Neural cell (in vitro differentiated cells): ENCODE results near the gene OR51M1.

Source experiments
- CTCF ChIP-seq: fragments of 450-650 bp; IDR thresholded peaks from 2 replicates; pipeline ENCODE4 v1.5.1; 2014; ENCODE audit warnings: antibody characterized with exemption, mild to moderate bottlenecking, moderate library complexity; ENCODE audit not compliant: poor library complexity, severe bottlenecking
- EP300 ChIP-seq: fragments of 450-650 bp; conservative IDR thresholded peaks from 2 replicates; pipeline ENCODE4 v1.6.1; 2014; ENCODE audit warnings: antibody characterized with exemption, mild to moderate bottlenecking, moderate library complexity; ENCODE audit not compliant: poor library complexity, severe bottlenecking
- EZH2 ChIP-seq: fragments of 200-600, 300-800 bp; shearing (Covaris generic), sonication (generic); IDR thresholded peaks from 2 replicates; pipeline ENCODE4 v1.6.1; 2014; ENCODE audit warnings: antibody characterized with exemption, low read length, borderline replicate concordance, mild to moderate bottlenecking; ENCODE audit not compliant: insufficient read depth, poor library complexity, severe bottlenecking
- MXI1 ChIP-seq: fragments of 450-650 bp; conservative IDR thresholded peaks from 2 replicates; pipeline ENCODE4 v1.6.1; 2014; ENCODE audit warnings: antibody characterized with exemption, mild to moderate bottlenecking; ENCODE audit not compliant: poor library complexity, severe bottlenecking
- POLR2AphosphoS5 ChIP-seq: IDR thresholded peaks from 2 replicates; pipeline ENCODE4 v1.6.1; 2012
- REST ChIP-seq: IDR thresholded peaks from 2 replicates; pipeline ENCODE4 v1.6.1; 2012; ENCODE audit warnings: borderline replicate concordance

DNA sequence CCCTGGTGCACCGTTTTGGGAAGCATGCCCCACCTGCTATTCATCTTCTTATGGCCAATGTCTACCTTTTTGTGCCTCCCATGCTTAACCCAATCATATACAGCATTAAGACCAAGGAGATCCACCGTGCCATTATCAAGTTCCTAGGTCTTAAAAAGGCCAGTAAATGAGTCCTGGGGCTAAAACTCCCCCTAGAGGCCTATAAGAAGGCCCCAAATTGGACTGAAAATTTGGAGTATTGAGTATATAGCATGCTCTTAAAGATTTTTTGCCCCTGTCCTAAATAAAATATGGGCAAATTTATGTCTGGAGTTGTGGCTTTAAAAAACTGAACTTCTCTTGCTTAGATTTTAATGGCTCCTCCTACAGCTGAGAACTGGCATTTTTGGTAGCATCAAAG lies 6.6 kb downstream of the OR51M1 start:
- TF ChIP-seq REST (no peak), EP300 (no peak), CTCF (no peak), MXI1 (no peak), EZH2 (no peak), POLR2AphosphoS5 (no peak)
